Measurements from ENCODE around the gene TRIM41. TPM values are rescaled to one million over a fixed set of nuclear protein-coding genes. Genes with fewer than 3 reads are reported as not detected.
"Not testable (repeated sequence)": the region's sequence is repeated elsewhere in the genome, so short reads cannot be mapped to it uniquely, and the experiment has no call there.

The TRIM41 gene
- total RNA-seq, 1 donor from 2014 or later = 18.1 TPM

GRCh38 chr5:181192337-181193046 is 30.6 kb upstream of the TRIM41 start:
- DNase-seq (ENCODE audit: low spot score) = no peak

DNA sequence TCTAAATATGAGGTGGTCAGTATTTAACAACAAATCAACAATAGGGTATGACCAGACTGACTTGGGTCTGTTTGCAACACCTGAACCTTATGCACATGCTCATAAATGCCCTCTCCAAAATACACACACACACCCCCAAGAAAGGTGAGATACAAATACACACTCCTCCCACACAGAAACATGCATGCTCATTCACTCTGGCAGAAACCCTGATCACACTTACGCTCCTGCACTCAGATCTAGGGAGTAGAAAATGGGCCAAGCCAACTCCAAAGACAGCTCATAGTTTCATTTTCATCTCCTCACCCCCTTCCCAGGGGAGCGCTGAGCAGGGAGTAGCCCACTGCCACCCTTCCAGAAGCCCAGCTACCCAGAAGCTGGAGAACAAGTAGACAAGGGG is 29.4 kb upstream of the TRIM41 start:
- DNase-seq (ENCODE audit: low spot score) = no peak

GRCh38 chr5:181194489-181195248 is 28.4 kb upstream of the TRIM41 start:
- DNase-seq (ENCODE audit: low spot score) = no peak

- DNase-seq (ENCODE audit: low spot score) = no peak
Observed at GRCh38 chr5:181195249-181195761, 27.8 kb upstream of the TRIM41 start.

DNA sequence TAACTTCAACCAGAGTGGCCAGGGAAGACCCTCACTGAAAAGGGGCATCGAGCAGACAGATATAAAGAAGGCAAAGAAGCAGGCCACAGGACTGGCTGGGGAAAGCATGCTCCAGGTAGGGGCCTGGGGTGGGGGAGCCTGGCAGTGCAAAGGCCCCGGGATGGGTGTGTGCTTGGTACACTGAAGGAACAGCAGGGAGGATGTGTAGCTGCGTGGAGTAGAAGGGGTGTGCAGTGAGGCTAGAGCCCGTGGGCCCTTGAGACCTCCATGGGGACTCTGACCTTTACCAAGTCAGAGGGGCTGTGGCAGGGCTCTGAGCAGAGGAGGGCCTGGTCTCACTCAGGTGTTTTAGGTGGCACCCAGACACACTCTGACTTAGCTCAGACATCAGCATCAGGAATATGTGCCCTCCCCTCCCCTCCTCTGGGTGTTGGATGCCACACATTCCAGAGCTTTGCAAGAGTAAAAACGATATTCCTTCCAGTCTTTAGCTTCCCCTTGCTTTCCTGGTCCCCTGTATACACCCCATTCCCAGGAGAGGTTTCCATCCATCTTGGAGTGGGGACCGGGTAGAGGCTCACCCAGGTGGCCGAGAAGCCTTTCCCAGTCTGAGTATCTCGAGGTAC is 25.6 kb upstream of the TRIM41 start:
- DNase-seq (ENCODE audit: low spot score) = no peak

GRCh38 chr5:181198106-181198685 is 24.9 kb upstream of the TRIM41 start:
- no peak for DNase-seq (ENCODE audit: low spot score)

GRCh38 chr5:181198905-181199519 is 24.1 kb upstream of the TRIM41 start:
- no peak for DNase-seq (ENCODE audit: low spot score)

GRCh38 chr5:181199881-181200638 is 23.0 kb upstream of the TRIM41 start:
- no peak for DNase-seq (ENCODE audit: low spot score)

DNA sequence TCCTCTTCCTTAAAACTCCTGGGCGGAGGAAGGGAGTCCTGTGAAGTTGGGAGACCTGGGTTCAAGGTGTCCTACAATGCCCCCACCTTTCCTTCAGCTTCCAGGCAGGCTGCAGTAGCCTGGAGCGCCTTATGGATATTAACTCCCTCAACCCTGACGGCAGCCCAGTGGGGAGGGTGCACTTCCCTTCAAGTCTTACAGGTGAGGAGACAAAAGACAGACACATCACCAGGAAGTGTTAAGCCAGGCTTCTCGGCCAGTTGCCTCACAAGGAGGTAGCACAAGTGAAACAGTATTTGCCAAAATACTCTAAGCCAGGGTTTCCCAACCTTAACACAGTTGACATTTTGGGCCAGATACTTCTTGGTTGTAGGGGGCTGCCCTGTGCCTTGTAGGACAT is 22.3 kb upstream of the TRIM41 start:
- DNase-seq (ENCODE audit: low spot score) = no peak

DNA sequence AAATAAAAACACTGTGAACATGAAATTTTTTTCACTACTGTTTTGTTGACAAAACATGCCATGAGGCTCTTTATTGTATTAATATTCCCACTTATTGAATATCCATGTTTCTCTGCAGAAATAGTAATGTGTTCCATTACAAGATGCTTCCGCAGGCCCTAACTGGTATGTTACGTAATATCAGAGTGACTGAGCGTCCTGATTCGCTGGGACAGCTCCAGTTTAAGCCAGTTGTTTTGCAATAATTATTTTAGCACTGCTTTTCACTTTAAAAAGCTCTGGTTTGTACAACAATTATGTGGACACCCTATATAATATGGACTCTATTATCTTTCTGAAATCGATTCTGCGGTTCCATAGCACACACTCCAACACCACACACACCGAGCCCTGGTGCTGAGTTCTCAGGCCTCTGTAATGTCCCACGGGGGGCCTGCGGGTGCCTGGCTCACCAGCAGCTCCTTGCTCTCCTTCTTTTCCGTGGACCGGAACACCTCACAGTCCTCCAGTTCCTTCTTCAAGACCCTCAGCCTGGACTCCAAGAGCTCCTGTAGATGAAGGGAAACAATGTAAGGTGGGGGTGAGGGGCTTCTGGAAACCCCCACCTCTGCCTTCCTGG is 19.9 kb upstream of the TRIM41 start:
- no peak for DNase-seq (ENCODE audit: low spot score)

DNA sequence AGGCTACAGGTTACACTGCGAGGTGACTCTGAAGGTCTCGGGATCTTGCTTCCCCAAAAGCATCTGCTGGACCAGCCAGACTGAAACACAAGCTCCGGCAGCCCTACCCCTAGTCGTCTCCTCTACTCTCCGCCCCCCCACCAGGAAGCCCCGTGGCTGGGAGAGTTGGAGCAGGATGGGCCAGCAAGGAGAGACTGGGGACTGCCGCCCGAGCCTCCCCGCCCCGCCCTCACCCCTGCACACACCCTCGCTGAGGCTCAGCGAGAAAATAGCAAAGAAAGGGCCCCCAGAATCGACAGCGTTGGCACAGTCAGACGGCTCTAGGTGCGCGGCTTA is 19.3 kb upstream of the TRIM41 start:
- no peak for DNase-seq (ENCODE audit: low spot score)

DNA sequence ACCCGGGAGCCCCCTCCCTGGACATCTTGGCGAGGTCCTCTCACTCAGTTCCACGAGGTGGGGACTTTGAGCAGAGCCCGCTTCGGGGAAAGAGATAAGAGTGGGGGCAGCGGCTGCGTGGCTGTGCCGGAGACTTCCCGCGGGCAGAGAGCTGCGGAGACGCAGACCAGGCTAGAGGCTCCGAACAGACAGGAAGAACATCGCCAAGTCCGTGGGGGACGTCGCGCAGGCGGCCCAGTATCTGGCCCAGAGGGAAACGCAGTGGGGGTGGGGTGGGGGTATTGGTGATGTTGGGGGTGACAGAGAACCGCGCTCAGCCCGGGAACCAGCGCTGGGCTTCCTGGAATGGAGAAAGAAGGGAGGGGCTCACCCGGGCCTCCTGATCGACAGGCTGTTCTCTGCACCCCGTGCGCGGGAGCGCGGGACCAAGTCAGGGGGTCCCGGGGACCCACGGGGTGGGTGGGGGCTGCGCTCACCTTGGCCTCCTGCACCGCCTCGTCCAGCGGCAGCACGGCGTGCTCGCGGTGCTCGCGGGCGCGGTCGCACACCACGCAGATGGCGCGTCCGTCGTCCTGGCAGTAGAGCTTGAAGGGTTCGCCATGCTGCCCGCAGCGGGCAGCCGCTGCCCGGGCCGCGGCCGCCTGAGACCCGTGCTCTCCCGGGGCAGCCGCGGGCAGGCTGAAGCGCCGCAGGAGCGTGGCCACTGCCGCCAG is 18.8 kb upstream of the TRIM41 start:
- DNase-seq (ENCODE audit: low spot score) = peak; percentile 26

- DNase-seq (ENCODE audit: low spot score) = no peak
Observed at GRCh38 chr5:181204826-181205760, 18.0 kb upstream of the TRIM41 start, which contains the start of gene TRIM7. TSS of gene TRIM7 (minus strand) at chr5:181205196. CDS start at chr5:181205110, 86 bp downstream.

DNA sequence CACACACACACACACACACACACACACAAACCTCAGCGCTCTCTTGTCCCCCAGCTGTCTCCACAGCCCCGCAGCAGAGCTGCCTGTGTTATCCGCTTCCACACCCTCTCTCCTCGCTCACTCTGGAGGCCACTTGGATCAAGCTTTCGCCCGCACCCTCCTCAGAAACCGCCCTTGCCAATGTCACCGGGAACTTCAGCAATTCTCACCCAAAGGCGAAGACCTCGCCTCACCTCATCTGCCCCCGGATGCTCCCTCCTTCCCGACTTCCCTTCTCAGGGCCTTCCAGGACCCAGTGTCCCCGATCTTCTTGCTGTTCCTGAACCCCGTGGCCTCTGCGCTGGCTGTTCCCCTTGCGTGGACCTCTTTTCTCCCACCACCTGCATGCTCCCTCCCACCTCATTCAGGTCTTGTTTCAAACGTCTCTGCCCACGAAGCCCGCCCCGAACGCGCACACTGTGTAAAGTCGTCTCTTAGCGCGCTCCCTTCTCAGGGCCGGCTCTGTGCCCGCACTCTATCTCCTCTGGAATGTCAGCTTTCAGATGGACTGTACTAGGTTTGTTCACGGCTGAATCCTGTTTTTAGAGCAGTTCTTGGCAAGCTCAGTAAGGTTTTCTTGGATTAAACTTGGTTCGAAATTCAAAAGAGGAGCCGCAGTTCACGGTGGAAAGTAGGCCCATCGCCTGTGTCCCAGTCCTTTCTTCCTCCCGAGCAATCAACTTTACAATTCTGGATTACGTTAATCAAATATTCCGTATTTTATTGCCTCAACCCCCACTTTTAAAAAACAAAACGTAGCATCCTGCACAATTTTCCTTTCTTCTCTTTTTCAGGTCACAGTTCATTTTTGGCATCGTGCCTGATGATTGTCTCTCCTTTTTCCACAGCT is 17.1 kb upstream of the TRIM41 start:
- DNase-seq (ENCODE audit: low spot score) = peak; percentile 52

- DNase-seq (ENCODE audit: low spot score) = peak; percentile 83
Observed at GRCh38 chr5:181207214-181207959, 15.7 kb upstream of the TRIM41 start.

DNA sequence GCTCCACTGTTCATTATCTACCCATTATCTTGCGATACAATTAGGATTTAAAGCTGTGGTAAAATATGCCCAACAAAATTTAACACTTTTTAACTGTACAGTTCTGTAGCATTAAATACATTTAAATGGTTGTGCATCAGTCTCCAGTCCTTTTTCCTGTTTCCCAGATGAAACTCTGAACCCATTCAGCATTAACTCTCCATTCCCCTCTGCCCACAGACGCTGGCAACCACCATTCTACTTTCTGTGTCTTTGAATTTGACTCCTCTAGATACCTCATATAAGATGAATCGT is 15.2 kb upstream of the TRIM41 start:
- DNase-seq (ENCODE audit: low spot score) = no peak

DNA sequence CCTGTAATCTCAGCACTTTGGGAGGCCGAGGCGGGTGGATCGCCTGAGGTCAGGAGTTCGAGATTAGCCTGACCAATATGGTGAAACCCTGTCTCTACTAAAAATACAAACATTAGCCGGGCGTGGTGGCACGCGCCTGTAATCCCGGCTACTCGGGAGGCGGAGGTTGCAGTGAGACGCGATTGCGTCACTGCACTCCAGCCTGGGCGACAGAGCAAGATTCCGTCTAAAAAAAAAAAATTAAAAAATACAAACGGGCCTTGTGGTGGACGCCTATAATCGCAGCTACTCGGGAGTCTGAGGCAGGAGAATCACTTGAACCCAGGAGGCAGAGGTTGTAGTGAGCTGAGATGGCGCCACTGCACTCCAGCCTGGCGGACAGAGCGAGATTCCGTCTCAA is 14.1 kb upstream of the TRIM41 start:
- DNase-seq (ENCODE audit: low spot score) = not testable (repeated sequence)
